ENCODE measurements around the gene ENTPD8.

DNA sequence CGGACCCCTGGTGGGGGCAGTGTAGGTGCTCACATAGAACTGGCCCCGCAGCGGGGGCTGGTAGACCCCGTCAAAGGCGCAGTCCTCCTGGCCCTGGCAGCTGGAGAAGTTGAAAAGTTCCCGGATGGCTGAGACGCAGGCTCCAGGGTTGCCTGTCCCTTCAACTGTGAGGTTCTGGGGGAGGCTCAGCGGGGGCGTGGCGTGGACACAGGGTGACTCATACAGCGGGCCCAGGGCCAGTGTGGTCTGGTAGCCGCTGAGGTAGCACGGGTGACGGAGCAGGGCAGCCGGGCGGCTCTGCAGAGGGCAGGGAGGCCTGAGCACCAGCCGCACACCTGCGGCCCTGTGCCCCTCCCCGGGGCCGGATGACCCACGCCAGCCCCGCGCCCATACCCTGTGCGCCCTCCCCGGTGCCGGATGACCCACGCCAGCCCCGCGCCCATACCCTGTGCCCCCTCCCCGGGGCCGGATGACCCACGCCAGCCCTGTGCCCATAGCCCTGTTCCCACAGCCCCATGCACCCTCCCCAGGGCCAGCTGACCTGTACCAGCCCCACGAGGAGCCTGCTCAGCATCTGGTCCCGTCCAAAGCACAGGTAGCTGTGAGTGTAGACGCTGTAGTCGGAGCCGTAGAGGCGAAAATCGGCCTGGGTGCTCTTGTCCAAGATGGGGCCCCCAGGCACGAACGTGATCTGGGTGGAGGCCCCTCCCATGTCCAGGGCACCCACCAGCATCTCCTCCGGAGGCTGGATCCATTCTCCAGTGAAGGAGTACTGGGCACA is 5.0 kb downstream of the ENTPD8 start:
- no peak for TF ChIP-seq ZBTB33 (IDR thresholded peaks at IDR 0.05)
- no peak for TF ChIP-seq ZNF592 (IDR thresholded peaks at IDR 0.05)
- TF ChIP-seq CREB1 (IDR thresholded peaks at IDR 0.05; ENCODE audit: low read depth): no peak
- TF ChIP-seq USF2 (IDR thresholded peaks at IDR 0.05; ENCODE audit: borderline replicate concordance, low read depth, low read length): no peak
- TF ChIP-seq POLR2A (IDR thresholded peaks at IDR 0.05; ENCODE audit: low read depth, low read length): no peak
- TF ChIP-seq PKNOX1 (IDR thresholded peaks at IDR 0.05): no peak
- no peak for TF ChIP-seq POLR2AphosphoS5 (IDR thresholded peaks at IDR 0.05; ENCODE audit: low read length)
- TF ChIP-seq NFIC (IDR thresholded peaks at IDR 0.05; ENCODE audit: low read depth, low read length): no peak
- TF ChIP-seq MYC (IDR thresholded peaks at IDR 0.05; ENCODE audit: insufficient read depth, insufficient read length, insufficient replicate concordance, low read length, severe bottlenecking): no peak
- no peak for TF ChIP-seq CTCF (IDR thresholded peaks at IDR 0.05 in 2 of 3, conservative IDR thresholded peaks at IDR 0.05 in 1 of 3; ENCODE audit: control insufficient read depth in 2 of 3, extremely low read depth in 1 of 3, insufficient read depth in 1 of 3, low read depth in 3 of 3, low read length in 3 of 3)
- no peak for TF ChIP-seq CBX3 (IDR thresholded peaks at IDR 0.05; ENCODE audit: borderline replicate concordance, low read depth)
- no peak for TF ChIP-seq TAF1 (IDR thresholded peaks at IDR 0.05; ENCODE audit: borderline replicate concordance, low read depth, low read length)
- TF ChIP-seq EP300 (IDR thresholded peaks at IDR 0.05; ENCODE audit: borderline replicate concordance in 1 of 2, control insufficient read depth in 1 of 2, low read depth in 2 of 2, low read length in 2 of 2): no peak
